H1 (cell line): ENCODE results near the gene SRRM2. TPM values are rescaled to one million over a fixed set of nuclear protein-coding genes. Genes with fewer than 3 reads are reported as not detected.

Source experiments
- CTCF ChIA-PET: fragments of 300-600 bp; sonication (Branson Sonifier 250); formaldehyde crosslinking; loops from one replicate; lab custom pipeline; 2021; ENCODE audit not compliant: partially characterized antibody; lab: Charles Lee
- POLR2A ChIA-PET: fragments of 300-600 bp; sonication (Branson Sonifier 250); formaldehyde crosslinking; loops from one replicate; lab custom pipeline; 2021; ENCODE audit warnings: inconsistent platforms; ENCODE audit not compliant: partially characterized antibody; lab: Charles Lee
- DNase-seq, 2 experiments: peaks; one replicate each; pipeline versions ENCODE4 v3.0.0 to v3.0.0-alpha.2; 2010 to 2022; ENCODE audit warnings: low spot score in 2 of 2, low read depth in 1 of 2, mixed read lengths in 1 of 2
- FAIRE-seq: peaks from 2 replicates; lab custom pipeline; 2011; peaks lifted over from hg19 to GRCh38; lab: Jason Lieb, UNC
- H2AFZ ChIP-seq: 2 replicates; pipeline ENCODE4 v1.8.1; 2012; ENCODE audit warnings: low read length, inconsistent platforms
- H2AK5ac ChIP-seq: 2 replicates; pipeline ENCODE4 v1.6.1; 2013; ENCODE audit warnings: low read depth, low read length
- H2BK120ac ChIP-seq: replicated peaks from 2 replicates; pipeline ENCODE3; 2013; ENCODE audit warnings: low read depth, low read length, inconsistent platforms
- H2BK12ac ChIP-seq: 2 replicates; pipeline ENCODE4 v1.6.1; 2013; ENCODE audit warnings: low read depth, low read length
- H2BK15ac ChIP-seq: 2 replicates; pipeline ENCODE4 v1.6.1; 2013; ENCODE audit warnings: low read length
- H2BK20ac ChIP-seq: 2 replicates; pipeline ENCODE4 v1.6.1; 2013; ENCODE audit warnings: low read length
- H2BK5ac ChIP-seq: 2 replicates; pipeline ENCODE4 v1.6.1; 2013; ENCODE audit warnings: low read depth, low read length
- H3K14ac ChIP-seq: 2 replicates; pipeline ENCODE4 v1.6.1; 2013; ENCODE audit warnings: inconsistent platforms; ENCODE audit not compliant: insufficient read length
- H3K18ac ChIP-seq: 2 replicates; pipeline ENCODE4 v1.6.1; 2013; ENCODE audit warnings: low read length; ENCODE audit errors: extremely low read depth
- H3K23ac ChIP-seq: 2 replicates; pipeline ENCODE4 v1.6.1; 2013; ENCODE audit warnings: inconsistent platforms; ENCODE audit not compliant: insufficient read length
- H3K23me2 ChIP-seq: 2 replicates; pipeline ENCODE4 v1.6.1; 2013; ENCODE audit warnings: low read depth, low read length
- H3K27ac ChIP-seq: 2 replicates; pipeline ENCODE4 v1.6.1; 2011; ENCODE audit warnings: low read depth, low read length, inconsistent platforms
- H3K27me3 ChIP-seq, 4 experiments: replicated peaks in 1 of 4; 1 replicate in 1 of 4; 2 replicates in 3 of 4; pipeline versions ENCODE4 v1.6.1 to v1.8.1; 2011 to 2013; ENCODE audit warnings: low read length in 3 of 4, mild to moderate bottlenecking in 3 of 4, inconsistent platforms in 2 of 4, mixed read lengths in 2 of 4, moderate library complexity in 1 of 4; ENCODE audit not compliant: control insufficient read depth in 3 of 4, insufficient read depth in 3 of 4; ENCODE audit errors: extremely low read depth in 1 of 4
- H3K36me3 ChIP-seq, 4 experiments: 2 replicates each; pipeline versions ENCODE4 v1.6.1 to v1.8.1; 2011 to 2013; ENCODE audit warnings: mild to moderate bottlenecking in 4 of 4, low read length in 3 of 4, moderate library complexity in 2 of 4, control low read depth in 1 of 4, inconsistent platforms in 1 of 4; ENCODE audit not compliant: insufficient read depth in 4 of 4, control insufficient read depth in 2 of 4
- H3K4ac ChIP-seq: replicated peaks from 2 replicates; pipeline ENCODE3; 2013; ENCODE audit warnings: low read length, low read depth, mixed read lengths, inconsistent platforms; ENCODE audit not compliant: insufficient read length
- H3K4me1 ChIP-seq, 4 experiments: replicated peaks in 1 of 4; 1 replicate in 1 of 4; 2 replicates in 3 of 4; pipeline versions ENCODE4 v1.6.1 to v1.8.1; 2011 to 2013; ENCODE audit warnings: low read length in 3 of 4, inconsistent platforms in 2 of 4, mixed read lengths in 1 of 4; ENCODE audit not compliant: insufficient read depth in 4 of 4, control insufficient read depth in 3 of 4
- H3K4me2 ChIP-seq, 2 experiments: 2 replicates each; pipeline versions ENCODE4 v1.6.1 to v1.8.1; 2011 to 2013; ENCODE audit warnings: low read depth in 2 of 2, low read length in 2 of 2, control low read depth in 1 of 2, inconsistent platforms in 1 of 2, mild to moderate bottlenecking in 1 of 2; ENCODE audit not compliant: insufficient read depth in 1 of 2
- H3K4me3 ChIP-seq, 4 experiments: fragments of 200-600, 300-600 bp in 1 of 4; sonication (generic), shearing (Covaris generic), sonication (Bioruptor Twin) in 1 of 4; 2 replicates each; pipeline versions ENCODE4 v1.5.1 to v1.8.1; 2011 to 2016; ENCODE audit warnings: low read length in 4 of 4, low read depth in 3 of 4, control low read depth in 2 of 4, inconsistent platforms in 2 of 4, mild to moderate bottlenecking in 2 of 4, mixed read lengths in 1 of 4, moderate library complexity in 1 of 4; ENCODE audit not compliant: insufficient read depth in 2 of 4; ENCODE audit errors: extremely low read depth in 1 of 4
- H3K56ac ChIP-seq: replicated peaks from 2 replicates; pipeline ENCODE3; 2013; ENCODE audit warnings: low read depth, mild to moderate bottlenecking, mixed read lengths, low read length, inconsistent platforms; ENCODE audit not compliant: insufficient read length
- H3K79me1 ChIP-seq: 2 replicates; pipeline ENCODE4 v1.6.1; 2013; ENCODE audit warnings: low read depth, low read length, control low read depth
- H3K79me2 ChIP-seq, 2 experiments: 2 replicates each; pipeline versions ENCODE4 v1.6.1 to v1.8.1; 2012 to 2013; ENCODE audit warnings: low read length in 2 of 2, mild to moderate bottlenecking in 2 of 2, inconsistent platforms in 1 of 2; ENCODE audit not compliant: insufficient read depth in 2 of 2, control insufficient read depth in 1 of 2
- H3K9ac ChIP-seq, 4 experiments: replicated peaks in 1 of 4; 1 replicate in 1 of 4; 2 replicates in 3 of 4; pipeline versions ENCODE4 v1.6.1 to v1.8.1; 2011 to 2013; ENCODE audit warnings: low read depth in 3 of 4, low read length in 3 of 4, control low read depth in 2 of 4, mild to moderate bottlenecking in 2 of 4, moderate library complexity in 2 of 4, inconsistent platforms in 1 of 4; ENCODE audit errors: extremely low read depth in 1 of 4
- H3K9me3 ChIP-seq, 2 experiments: 2 replicates each; pipeline versions ENCODE4 v1.6.1 to v1.8.1; 2012 to 2013; ENCODE audit warnings: mild to moderate bottlenecking in 2 of 2, moderate library complexity in 2 of 2, control low read depth in 1 of 2, inconsistent platforms in 1 of 2, low read depth in 1 of 2, low read length in 1 of 2, mixed read lengths in 1 of 2; ENCODE audit not compliant: insufficient read depth in 2 of 2
- H4K20me1 ChIP-seq, 2 experiments: replicated peaks in 1 of 2; 2 replicates each; pipeline versions ENCODE3 to v1.8.1; 2011 to 2013; ENCODE audit warnings: inconsistent platforms in 2 of 2, low read length in 2 of 2, mild to moderate bottlenecking in 1 of 2; ENCODE audit not compliant: insufficient read depth in 2 of 2, control insufficient read depth in 1 of 2
- H4K5ac ChIP-seq: 2 replicates; pipeline ENCODE4 v1.6.1; 2013; ENCODE audit warnings: low read length, low read depth, mixed read lengths, inconsistent platforms; ENCODE audit not compliant: insufficient read length
- H4K8ac ChIP-seq: 2 replicates; pipeline ENCODE4 v1.8.0; 2013; ENCODE audit warnings: mild to moderate bottlenecking, moderate library complexity, low read length, inconsistent platforms; ENCODE audit not compliant: insufficient read depth; ENCODE audit errors: extremely low read depth
- H4K91ac ChIP-seq: replicated peaks from 2 replicates; pipeline ENCODE3; 2013; ENCODE audit warnings: low read length, mixed read lengths, inconsistent platforms; ENCODE audit not compliant: insufficient read length
- CREB1 ChIP-seq: IDR thresholded peaks from 2 replicates; pipeline ENCODE4 v1.6.1; 2012; ENCODE audit warnings: inconsistent platforms
- EZH2 ChIP-seq: fragments of 200-600 bp; sonication (generic); IDR thresholded peaks from 2 replicates; pipeline ENCODE4 v1.7.1; 2012; ENCODE audit warnings: low read depth, mild to moderate bottlenecking, moderate library complexity, low read length, inconsistent platforms; ENCODE audit not compliant: severe bottlenecking
- GABPA ChIP-seq: IDR thresholded peaks from 2 replicates; pipeline ENCODE4 v1.6.1; 2011; ENCODE audit warnings: mild to moderate bottlenecking, low read length, moderate library complexity, borderline replicate concordance; ENCODE audit not compliant: insufficient read depth
- GTF2F1 ChIP-seq: IDR thresholded peaks from 2 replicates; pipeline ENCODE4 v1.6.1; 2012; ENCODE audit warnings: low read depth, low read length, improper control_type of control experiment, borderline replicate concordance
- JUN ChIP-seq: IDR thresholded peaks from 2 replicates; pipeline ENCODE4 v1.6.1; 2011; ENCODE audit warnings: low read depth, mild to moderate bottlenecking, improper control_type of control experiment, low read length
- SRF ChIP-seq: IDR thresholded peaks from 2 replicates; pipeline ENCODE4 v1.6.1; 2011; ENCODE audit warnings: mild to moderate bottlenecking, low read depth, low read length, moderate library complexity
- TAF7 ChIP-seq: optimal IDR thresholded peaks from 2 replicates; pipeline ENCODE3; 2011; ENCODE audit warnings: low read depth, mild to moderate bottlenecking, inconsistent platforms, low read length, moderate library complexity, borderline replicate concordance
- WGBS, 2 experiments: shearing (Covaris generic) in 1 of 2; methylation state at CpG; one replicate each; pipeline versions ENCODE4 v1.1.6 to v1.1.7; 2013 to 2015; ENCODE audit warnings: low lambda C conversion rate in 2 of 2, mixed read lengths in 2 of 2, inconsistent platforms in 1 of 2, low coverage in 1 of 2, missing lambda C conversion rate in 1 of 2; ENCODE audit not compliant: insufficient replicate concordance in 2 of 2, insufficient coverage in 1 of 2, insufficient read length in 1 of 2; ENCODE audit errors: extremely low coverage in 1 of 2, missing lambda C conversion rate in 1 of 2; 5-methylcytosine and 5-hydroxymethylcytosine counted together
- long read RNA-seq, 2 experiments: library from RNA in 1 of 2; library from capped mRNA in 1 of 2; stranded (forward); transcript quantifications; one replicate each; pipeline ENCODE4 v2.0.0, GENCODE V29; 2021; ENCODE audit warnings: inconsistent platforms in 1 of 2
- polyA minus RNA-seq, 3 experiments: library from RNA; depleted of rRNA, polyadenylated mRNA; stranded (reverse); fragments of >200 nt; gene quantifications; 1 replicate in 2 of 3; 2 replicates in 1 of 3; pipeline ENCODE4 v1.2.3, GENCODE V29; 2011
- polyA plus RNA-seq, 7 experiments: library from polyadenylated mRNA; depleted of rRNA in 3 of 7; stranded (reverse) in 5 of 7; unstranded in 2 of 7; fragments of >200 nt in 5 of 7; fragments of 200-250 nt in 2 of 7; gene quantifications; 1 replicate in 5 of 7; 2 replicates in 1 of 7; 4 replicates in 1 of 7; pipeline versions ENCODE4 v1.2.1 to v1.2.3, GENCODE V29; 2011 to 2013; ENCODE audit warnings: missing spikeins in 2 of 7, mixed read lengths in 2 of 7
- total RNA-seq: library from RNA; stranded (reverse); fragmentation: NEBNext Ultra II Directional; extraction: Animal tissue kit (Norgen Biotek cat#: 25700); gene quantifications from 2 replicates; pipeline ENCODE4 v1.2.1, GENCODE V29; 2021

The SRRM2 gene
- total RNA-seq (563 and 579 TPM in 2 replicates), polyA plus RNA-seq (2011; rRNA removed) (300 and 654 TPM in 2 replicates), polyA minus RNA-seq (2011; rRNA and poly(A)+ RNA removed) (129 and 194 TPM in 2 replicates)
- 295 TPM for polyA plus RNA-seq (2011; cell fraction: cytosol; rRNA removed)
- polyA plus RNA-seq (2011; cell fraction: nucleus; rRNA removed) = 2,432 TPM
- 719 to 870 TPM (median 834 TPM) in 4 replicates for polyA plus RNA-seq (2012, experiment 1 of 2)
- polyA plus RNA-seq (2012, experiment 2 of 2) = 118 TPM
- polyA plus RNA-seq (2013, experiment 1 of 2) = 837 TPM
- polyA plus RNA-seq (2013, experiment 2 of 2) = 754 TPM
- 277 TPM for polyA minus RNA-seq (2011; cell fraction: cytosol; rRNA and poly(A)+ RNA removed)
- 360 TPM for polyA minus RNA-seq (2011; cell fraction: nucleus; rRNA and poly(A)+ RNA removed)
- long read RNA-seq, experiment 1, transcript SRRM2-218 (3 exons, 1,759 nt) = major isoform, 5 of 62 reads
- long read RNA-seq, experiment 1, partial matches to known transcripts = 27 of 62 reads
- long read RNA-seq, experiment 1, other reads (novel, unspliced or antisense) = 29 of 62 reads
- long read RNA-seq, experiment 2, partial matches to known transcripts = 1 of 5 reads
- long read RNA-seq, experiment 2, other reads (novel, unspliced or antisense) = 1 of 5 reads

DNA sequence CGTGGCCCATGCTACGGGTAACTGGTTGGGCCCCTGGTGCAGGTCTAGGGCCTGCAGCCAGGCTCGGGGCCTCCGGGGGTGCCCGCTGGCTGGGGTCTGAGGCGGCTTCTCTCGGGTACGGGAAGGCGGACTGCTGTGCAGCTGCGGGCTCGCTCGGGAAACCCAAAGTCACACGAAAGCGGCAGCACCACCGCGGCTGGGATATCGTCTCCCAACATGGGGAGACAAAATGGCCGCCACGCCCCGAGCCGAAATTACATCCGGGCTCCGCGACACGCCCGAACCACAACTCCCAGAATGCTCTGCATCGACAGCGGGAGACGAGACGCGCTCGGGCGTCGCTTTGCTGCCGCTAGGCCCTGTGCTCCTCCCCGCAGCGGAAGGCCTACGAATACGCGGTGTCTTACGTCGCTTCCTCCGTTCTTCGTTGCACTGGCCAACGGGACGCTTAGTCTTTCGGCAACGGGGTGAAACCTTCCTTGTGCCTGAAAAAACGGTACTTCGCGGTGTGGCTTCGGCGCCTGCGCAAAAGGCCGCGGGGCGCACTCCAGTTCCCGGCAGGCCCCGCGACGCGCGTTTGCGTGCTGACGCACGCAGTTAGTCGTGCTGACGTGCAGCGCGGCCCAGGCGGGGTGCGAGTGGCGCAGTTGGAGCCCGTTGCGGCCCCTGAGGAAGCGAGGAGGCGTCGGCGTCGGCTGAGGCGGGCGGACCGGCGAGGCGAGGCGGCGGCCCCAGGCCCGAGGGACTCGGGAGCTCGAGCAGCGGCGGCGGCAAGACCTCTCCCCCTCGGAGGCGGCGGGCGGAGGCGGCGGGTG lies at the start of gene SRRM2:
Gene SRRM2, plus strand, starts transcription at position 604 of the 815 bp plus-strand sequence. CDS start 3,727 bp downstream, outside the sequence.
- H3K9ac ChIP-seq = peak within 1 kb of the TSS; percentile 98 to 100 (median 99)
- H3K23ac ChIP-seq = no peak within 1 kb of the TSS
- H3K56ac ChIP-seq = peak within 1 kb of the TSS; percentile 97
- ChIA-PET CTCF (interaction anchor here (0.8 kb wide), 1 partner anchor 18 kb away, joined by 3 read pairs; no protein-coding TSS in a partner anchor), POLR2A (interaction anchor here (0.6 to 8.3 kb wide), 32 partner anchors 8 to 883 kb away, joined by 3 to 180 read pairs (median 4); partner anchors contain the start of genes AMDHD2, ELOB, KCTD5 and PRSS27)
- H2AFZ ChIP-seq = peak within 1 kb of the TSS; percentile 90
- peak within 1 kb of the TSS; percentile 100 for H2BK5ac ChIP-seq
- no peak within 1 kb of the TSS for H3K14ac ChIP-seq
- H3K4ac ChIP-seq = peak within 1 kb of the TSS; percentile 94
- H4K5ac ChIP-seq = peak within 1 kb of the TSS; percentile 100
- H3K4me1 ChIP-seq = peaks cover 2 to 8% (median 5%) of the 10 kb centered on the region in 4 experiments; a peak in 6 of 7 replicates
- H2BK20ac ChIP-seq = peak within 1 kb of the TSS; percentile 98; the same call in 1 of the 2 replicates
- WGBS, 2 experiments = 1% methylated on average over 90 of the region's 99 CpGs; no CpG with 5 or more reads in 1 of the 2 experiments
- H3K27ac ChIP-seq = peak within 1 kb of the TSS; percentile 99
- H3K79me2 ChIP-seq = peaks cover 38 to 51% of the 10 kb centered on the region in 2 experiments
- peak within 1 kb of the TSS; percentile 100 for H3K18ac ChIP-seq
- H2BK12ac ChIP-seq = peak within 1 kb of the TSS; percentile 100
- H2BK120ac ChIP-seq = peak within 1 kb of the TSS; percentile 96
- peak within 1 kb of the TSS; percentile 100 for H4K8ac ChIP-seq
- H3K27me3 ChIP-seq = no peaks in the 10 kb centered on the region
- H2BK15ac ChIP-seq = peak within 1 kb of the TSS; percentile 99; the same call in 1 of the 2 replicates
- H4K20me1 ChIP-seq = peaks cover 21 to 22% of the 10 kb centered on the region in 2 experiments
- H4K91ac ChIP-seq = peak within 1 kb of the TSS; percentile 100
- H2AK5ac ChIP-seq = peak within 1 kb of the TSS; percentile 11; the same call in 1 of the 2 replicates
- H3K79me1 ChIP-seq = peaks cover 5% of the 10 kb centered on the region
- FAIRE-seq = no peak
- DNase-seq = peak; percentile 78 to 96
- H3K4me3 ChIP-seq = peak within 1 kb of the TSS; percentile 75 to 93 (median 88)
- no peaks in the 10 kb centered on the region for H3K9me3 ChIP-seq
- H3K36me3 ChIP-seq = peaks cover under 1 to 15% (median 8%) of the 10 kb centered on the region in 4 experiments; a peak in 7 of 8 replicates
- peaks cover 8% of the 10 kb centered on the region; the same call in 1 of the 2 replicates for H3K23me2 ChIP-seq
- H3K4me2 ChIP-seq = peak within 1 kb of the TSS; percentile 82 to 99
- peak; percentile 91 for TF ChIP-seq TAF7
- 0 out of 2 replicates have a peak, but pooled peaks have one; percentile 48 for TF ChIP-seq GABPA
- TF ChIP-seq EZH2 = no peak
- no peak for TF ChIP-seq JUN
- TF ChIP-seq GTF2F1 = peak; percentile 76; the same call in 1 of the 2 replicates
- TF ChIP-seq SRF = no peak; the same call in 1 of the 2 replicates
- TF ChIP-seq CREB1 = peak; percentile 83
